ENCODE data around the gene RILPL2.
"Not testable (repeated sequence)": the region's sequence is repeated elsewhere in the genome, so short reads cannot be mapped to it uniquely, and the experiment has no call there.

Gene RILPL2

DNA sequence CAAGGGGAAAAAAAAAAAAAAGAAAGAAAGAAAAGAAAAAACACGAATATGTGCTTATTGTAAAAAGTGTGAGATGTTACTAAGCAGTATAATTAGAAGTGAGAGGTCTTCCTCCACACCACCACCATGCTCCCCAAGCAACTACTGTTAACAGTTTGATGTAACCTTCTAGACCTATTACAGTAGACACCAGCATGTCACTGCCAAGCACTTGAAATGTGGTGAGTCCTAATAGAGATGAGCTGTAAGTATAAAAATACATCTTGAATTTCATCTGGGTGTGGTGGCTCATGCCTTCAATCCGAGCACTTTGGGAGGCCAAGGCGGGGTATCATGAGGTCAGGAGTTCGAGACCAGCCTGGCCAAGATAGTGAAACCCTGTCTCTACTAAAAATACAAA lies 13.4 kb upstream of the RILPL2 start:
- DNase-seq (ENCODE audit: low spot score) = no peak

DNA sequence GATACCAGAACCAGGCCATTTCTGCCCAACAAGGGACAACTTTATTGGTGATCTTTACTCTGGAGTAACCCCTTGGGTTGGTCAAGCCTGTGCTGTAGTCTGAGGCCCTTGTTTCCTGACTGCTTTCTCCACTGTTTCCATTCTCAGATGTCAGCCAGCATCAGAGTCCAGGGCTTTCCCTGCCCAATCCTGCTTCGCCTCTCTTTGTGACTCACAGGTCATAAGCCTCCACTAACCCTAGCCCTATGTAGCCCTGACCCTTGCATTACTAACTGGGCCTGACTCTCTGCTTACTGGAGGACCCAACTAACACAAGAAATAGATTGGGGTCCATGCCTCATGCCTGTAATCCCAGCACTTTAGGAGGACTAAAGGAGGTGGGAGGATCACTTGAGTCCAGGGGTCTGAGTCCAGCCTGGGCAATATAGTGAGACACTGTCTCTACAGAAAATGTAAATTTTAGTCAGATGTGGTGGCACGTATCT lies 12.8 kb upstream of the RILPL2 start:
- DNase-seq (ENCODE audit: low spot score) = no peak

DNA sequence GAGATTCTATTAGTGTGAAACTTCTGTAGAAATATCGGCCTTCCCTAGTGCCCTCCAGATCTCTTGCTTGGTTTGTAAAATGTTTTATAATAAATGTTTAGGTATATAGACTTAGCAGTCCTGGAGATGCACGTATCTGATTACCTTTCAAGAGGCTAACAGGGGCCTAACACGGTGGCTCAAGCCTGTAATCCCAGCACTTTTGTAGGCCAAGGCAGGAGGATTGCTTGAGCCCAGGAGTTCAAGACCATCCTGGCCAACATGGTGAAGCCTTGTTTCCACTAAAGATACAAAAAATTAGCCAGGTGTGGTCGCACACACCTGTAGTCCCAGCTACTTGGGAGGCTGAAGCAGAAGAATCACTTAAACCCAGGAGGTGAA lies 9.8 kb upstream of the RILPL2 start:
- no peak for DNase-seq (ENCODE audit: low spot score)

DNA sequence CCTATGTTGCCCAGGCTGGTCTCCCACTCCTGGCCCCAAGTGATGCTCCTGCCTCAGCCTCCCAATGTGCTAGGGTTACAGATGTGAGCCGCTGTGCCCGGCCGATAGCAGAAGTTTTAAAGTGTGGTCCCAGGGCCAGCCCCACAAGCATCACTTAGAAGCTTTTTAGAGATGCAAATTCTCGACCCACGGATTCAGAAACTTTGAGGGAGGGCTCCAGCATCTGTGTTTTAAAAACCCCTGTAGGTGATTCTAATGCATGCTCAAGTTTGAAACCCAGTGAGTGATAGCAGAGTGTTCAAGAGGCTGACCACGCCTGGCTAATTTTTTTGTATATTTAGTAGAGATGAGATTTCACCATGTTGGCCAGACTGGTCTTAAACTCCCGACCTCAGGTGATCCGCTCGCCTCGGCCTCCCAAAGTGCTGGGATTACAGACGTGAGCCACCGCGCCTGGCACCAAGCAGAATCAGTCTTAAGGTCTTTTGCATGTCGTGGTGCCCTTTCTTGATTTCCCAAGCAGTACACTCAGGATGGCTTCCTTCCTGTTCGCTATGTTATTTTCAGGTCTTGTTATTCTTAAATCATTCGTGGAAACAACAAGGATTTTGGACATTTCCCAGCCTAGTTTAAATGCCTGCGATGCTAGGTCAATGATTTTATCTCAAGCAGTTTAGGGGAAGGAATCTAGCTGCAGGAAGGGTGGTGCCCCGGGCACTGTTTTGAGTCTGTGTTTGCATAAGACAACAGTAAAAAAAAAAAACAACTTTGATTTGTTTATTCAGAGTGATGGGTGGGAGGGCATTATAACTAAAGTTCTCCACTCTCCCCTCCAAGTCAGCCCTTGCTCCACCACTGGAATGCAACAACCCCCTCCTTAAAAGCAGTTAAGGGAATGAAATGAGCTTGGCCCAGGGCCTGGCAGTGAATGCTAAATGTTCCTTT lies 9.2 kb upstream of the RILPL2 start:
- DNase-seq (ENCODE audit: low spot score) = no peak

DNA sequence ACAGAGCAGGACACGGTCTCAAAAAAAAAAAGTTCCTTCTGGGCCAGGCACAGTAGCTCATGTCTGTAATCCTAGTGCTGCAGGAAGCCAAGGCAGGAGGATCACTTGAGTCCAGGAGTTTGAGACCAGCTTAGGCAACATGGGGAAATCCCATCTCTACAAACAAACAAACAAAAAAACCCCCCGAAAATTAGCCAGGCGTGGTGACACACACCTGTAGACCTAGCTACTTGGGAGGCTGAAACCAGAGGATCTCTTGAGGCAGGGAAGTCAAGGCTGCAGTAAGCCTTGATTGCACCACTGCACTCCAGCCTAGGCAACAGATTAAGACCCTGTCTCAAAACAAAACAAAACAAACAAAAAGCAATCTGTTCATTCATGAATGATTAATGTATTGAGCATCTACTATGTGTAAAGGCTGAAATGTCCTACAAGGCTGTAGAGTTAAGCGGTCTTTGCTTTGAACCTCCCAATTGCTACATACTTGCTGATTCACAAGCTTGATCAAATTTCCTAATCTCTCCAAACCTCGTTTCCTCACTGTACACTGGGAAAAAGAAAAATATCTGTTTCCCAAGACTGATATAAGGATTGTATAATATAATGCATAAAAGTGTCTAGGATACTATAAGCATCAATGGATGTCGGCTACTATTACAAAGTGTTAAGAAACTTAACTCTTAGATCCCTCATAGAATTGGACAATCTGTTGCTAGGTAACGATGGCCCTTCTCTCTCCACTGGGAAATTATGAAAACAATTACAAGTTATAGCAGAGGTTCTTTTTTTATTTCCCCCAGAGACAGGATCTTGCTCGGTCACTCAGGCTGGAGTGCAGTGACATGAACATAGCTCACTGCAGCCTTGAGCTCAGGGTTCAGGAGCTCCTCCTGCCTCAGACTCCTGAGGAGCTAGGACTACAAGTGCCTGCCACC lies 7.9 kb upstream of the RILPL2 start:
- no peak for DNase-seq (ENCODE audit: low spot score)

DNA sequence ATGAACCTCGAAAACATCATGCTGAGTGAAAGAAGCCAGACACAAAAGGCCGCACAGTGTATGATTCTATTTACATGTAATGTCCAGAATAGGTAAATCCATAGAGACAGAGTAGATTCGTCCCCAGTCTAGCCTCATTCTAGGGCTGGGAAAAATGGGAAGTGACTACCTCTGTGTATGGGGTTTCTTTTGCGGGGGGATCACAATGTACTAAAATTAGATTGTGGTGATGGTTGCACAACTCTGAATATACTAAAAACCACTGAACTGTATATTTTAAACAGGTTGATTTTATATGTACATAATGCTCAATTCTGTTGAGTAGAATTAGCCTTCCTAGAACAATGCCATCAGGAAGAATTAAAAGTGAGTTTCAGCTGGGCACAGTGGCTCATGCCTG lies 6.3 kb upstream of the RILPL2 start:
- DNase-seq (ENCODE audit: low spot score) = no peak

DNA sequence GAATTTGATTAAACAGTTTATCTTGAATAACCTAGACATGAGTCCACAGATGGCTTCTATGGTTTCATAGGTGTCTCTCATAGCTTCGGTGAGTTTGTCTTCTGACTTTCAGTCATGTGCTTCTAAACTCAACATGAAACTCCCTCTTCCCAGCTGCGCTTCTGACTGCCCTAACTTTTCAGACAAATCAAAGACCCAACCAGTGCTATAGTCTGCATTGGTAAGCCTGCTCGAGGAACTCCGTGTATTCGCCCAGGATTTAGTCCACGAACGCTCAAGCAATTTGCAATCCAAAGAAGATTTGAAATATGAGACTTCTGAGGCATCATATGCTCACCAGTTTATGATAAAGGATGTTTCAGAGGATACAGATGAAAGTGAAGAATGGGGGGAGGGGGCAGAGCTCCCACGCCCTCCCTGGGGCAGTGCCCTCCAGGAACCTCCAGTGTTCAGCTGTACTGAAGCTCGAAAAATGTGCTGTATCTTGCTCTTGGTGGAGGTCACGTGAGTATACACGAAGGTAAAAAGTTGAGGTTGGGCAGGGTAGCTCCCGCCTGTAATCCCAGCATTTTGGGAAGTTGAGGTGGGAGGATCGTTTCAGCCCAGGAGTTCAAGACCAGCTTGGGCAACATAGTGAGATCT lies 5.2 kb upstream of the RILPL2 start:
- DNase-seq (ENCODE audit: low spot score) = no peak

DNA sequence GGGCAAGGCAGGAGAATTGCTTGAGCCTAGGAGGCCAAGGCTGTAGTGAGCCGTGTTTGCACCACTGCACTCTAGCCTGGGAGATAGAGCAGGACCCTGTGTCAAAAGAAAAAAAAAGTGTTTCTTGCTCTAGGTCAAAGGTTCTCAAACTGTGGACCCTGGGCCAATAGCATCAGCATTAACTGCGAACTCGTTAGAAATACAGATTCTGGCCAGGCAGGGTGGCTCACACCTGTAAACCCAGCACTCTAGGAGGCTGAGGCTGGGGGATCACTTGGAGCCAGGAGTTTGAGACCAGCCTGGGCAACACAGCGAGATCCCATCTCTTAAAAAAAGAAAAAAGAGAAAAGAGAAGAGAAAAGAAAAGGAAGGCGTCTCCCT lies 858 bp downstream of the RILPL2 start:
- no peak for DNase-seq (ENCODE audit: low spot score)

DNA sequence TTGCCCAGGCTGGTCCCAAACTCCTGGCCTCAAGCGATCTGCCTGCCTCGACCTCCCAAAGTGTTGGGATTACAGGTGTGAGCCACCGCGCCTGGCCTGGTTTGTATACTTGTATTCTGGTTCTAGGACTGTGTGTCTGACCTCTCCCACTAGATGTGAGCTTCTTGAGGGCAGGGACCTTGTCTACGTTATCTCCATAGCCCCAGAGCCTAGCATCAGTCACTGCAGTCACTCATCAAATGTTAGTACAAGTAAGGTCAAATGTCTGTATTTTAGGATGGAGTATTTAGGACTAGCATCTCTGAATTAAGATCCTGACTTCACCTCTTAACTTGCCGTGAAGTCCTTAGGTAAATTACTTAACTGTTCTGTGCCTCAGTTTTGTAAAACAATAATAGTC lies 2.9 kb downstream of the RILPL2 start:
- DNase-seq (ENCODE audit: low spot score) = no peak

DNA sequence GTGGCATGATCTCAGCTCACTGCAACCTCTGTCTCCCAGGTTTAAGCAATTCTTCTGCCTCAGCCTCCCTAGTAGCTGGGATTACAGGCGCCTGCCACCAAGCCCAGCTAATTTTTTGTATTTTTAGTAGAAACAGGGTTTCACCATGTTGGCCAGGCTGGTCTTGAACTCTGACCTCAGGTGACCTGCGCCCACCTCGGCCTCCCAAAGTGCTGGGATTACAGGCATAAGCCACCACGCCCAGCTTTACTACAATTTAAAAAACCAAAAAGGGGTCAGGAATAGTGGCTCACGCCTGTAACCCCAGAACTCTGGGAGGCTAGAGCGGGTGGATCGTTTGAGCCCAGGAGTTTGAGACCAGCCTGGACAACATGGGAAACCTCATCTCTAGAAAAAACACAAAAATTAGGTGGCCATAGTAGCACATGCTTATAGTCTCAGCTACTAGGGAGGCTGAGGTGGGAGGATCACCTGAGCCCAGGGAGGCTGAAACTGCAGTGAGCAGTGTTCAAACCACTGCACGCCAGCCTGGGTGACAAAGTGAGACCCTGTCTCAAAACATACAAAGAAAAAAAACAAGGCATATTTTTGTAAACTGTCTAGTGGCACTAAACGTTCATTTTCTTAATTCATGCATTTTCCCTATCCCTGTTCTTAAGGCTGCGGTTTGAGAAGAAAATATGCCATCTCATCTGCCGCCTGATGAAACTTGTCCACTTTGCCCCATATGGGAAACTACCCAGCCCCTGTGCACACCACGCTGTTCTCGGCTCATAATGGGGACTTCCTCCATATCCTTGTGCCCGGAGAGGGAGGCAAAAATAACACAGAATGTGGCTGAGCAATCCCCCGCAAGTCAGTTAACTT lies 4.3 kb downstream of the RILPL2 start:
- DNase-seq (ENCODE audit: low spot score) = not testable (repeated sequence)

DNA sequence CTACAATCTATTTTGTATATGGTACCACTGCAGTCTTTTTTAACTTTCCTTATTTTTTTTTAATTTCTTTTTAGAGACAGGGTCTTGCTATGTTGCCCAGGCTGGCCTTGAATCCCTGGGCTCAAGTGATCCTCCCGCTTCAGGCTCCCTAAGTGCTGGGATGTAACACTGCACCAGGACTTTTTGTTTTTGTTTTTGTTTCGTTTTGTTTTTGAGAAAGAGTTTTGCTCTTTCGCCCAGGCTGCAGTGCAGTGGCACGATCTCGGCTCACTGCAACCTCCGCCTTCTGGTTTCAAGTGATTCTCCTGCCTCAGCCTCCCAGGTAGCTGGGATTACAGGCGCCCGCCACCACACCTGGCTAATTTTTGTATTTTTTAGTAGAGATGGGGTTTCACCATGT lies 7.4 kb downstream of the RILPL2 start:
- not testable (repeated sequence) for DNase-seq (ENCODE audit: low spot score)

DNA sequence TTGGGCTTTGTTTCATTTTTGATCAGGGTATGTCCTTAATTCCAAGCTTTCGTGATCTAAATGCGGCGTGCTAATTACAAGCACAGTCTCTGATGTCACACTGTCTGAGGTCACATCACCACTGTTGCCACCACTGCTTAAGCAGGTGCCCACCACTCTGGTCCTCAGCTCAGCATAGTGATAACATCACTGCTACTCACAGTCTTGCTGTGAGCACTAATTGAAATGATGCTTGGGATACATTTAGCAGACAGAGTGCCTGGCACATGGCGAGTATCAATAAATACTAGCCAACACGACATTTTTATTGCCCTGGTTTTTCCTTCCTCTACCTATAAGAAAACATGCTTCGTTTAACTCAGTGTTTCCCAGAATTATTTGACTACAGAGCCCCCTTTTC lies 7.9 kb downstream of the RILPL2 start:
- DNase-seq (ENCODE audit: low spot score) = no peak

DNA sequence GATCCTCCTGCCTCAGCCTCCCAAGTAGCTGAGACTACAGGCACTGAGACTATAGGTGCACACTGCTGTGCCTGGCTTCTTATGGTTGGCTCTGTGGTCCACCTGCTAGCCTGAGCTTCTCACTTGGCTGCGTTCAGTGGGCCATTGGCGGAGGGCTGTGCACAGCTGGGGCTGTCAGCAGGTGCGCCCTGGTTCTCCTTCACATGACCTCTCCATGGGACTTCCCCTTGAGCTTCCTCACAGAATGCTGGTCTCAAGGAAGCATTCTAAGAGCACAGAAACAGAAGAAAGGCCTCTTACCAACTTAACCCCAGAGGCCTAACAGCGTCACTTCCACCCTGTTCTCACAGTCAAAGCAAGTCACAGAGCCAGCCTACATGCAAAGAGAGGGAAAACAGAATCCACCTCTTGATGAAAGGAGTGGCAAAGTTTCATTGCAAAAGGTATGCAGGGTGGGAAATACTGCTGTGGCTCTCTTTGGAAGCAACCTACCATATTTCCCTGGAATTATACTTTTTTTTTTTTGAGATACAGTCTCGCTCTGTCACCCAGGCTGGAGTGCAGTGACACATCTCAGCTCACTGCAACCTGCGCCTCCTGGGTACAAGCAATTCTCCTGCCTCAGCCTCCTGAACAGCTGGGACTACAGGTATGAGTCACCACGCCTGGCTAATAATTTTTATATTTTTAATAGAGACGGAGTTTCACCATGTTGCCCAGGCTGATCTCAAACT lies 9.3 kb downstream of the RILPL2 start:
- no peak for DNase-seq (ENCODE audit: low spot score)

DNA sequence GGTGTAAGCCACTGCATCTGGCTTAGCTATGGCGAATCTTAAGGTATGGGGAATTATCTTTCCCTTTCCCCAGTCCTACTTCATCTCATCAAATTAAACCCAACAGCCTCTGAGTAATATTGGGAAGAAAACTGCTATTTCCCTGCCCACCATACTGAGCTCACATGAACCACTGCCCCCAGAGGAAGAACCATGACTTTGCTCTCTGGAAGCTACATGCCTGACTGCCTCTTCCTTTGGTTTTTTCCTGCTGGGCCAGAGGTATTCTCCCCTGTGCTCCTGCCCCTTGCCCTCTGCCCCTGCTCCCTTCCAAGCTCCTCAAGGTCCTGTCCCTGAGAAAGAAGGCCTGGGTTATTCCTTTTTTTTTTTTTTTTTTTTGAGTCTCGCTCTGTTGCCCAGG lies 15.2 kb downstream of the RILPL2 start:
- DNase-seq (ENCODE audit: low spot score) = no peak

DNA sequence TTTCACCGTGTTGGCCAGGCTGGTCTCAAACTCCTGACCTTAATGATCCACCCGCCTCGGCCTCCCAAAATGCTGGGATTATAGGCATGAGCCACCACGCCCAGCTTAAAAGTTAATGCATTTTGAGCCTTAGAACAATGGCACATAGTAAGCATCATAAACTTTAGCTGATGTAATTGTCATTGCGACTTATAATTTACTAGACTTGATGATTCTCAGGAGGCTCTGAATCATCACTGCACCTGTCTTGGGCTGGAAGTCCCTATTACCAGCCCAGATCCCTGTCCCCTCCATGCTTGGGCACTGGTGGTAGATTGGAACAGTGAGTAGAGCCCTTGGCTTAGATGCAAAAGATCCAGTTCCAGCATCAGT lies 26.5 kb downstream of the RILPL2 start:
- DNase-seq (ENCODE audit: low spot score) = no peak

DNA sequence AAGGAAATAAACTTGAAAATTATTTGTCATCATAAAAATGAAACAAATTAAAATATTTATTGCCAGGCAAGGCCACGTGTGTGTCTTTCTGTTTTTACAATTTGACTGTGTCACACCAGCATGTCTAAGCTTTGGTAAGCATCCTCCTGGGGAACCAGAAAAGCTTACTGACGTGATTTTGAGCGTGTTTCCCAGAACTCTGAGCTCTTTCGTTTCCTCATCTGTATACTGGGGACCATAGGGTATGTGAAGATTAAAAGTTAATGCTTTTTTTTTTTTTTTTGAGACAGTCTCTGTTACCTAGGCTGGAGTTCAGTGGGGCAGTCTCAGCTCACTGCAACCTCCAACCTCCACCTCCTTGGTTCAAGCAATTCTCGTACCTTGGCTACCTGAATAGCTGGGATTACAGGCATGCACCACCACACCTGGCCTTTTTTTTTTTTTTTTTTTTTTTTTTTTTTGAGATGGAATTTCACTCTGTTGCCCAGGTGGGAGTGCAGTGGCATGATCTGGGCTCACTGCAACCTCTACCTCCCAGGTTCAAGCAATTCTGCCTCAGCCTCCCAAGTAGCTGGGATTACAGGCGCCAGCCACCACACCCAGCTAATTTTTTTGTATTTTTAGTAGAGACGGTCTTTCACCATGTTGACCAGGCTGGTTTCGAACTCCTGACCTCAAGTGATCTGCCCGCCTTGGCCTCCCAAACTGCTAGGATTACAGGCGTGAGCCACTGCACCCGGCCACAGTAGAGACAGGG lies 27.0 kb downstream of the RILPL2 start:
- DNase-seq (ENCODE audit: low spot score) = not testable (repeated sequence)

DNA sequence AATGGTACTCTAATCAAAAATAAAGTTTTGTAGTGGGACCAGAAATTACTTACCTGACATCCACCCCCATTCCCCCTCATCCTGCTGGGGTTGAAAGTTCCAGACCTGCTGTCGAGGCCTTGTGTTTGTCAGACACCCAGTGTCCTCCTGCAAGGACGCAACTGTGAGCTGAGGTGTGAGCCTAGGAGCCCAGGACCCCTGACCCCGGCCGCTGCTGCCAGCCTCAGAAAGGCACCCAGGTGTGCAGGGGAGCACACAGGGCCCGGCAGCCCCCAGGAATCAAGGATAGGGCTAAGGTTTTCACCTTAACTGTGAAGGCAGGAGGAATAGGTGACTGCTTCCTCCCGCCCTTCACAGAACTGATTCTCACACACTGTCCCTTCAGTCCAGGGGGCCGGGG lies 27.9 kb downstream of the RILPL2 start:
- not testable (repeated sequence) for DNase-seq (ENCODE audit: low spot score)

DNA sequence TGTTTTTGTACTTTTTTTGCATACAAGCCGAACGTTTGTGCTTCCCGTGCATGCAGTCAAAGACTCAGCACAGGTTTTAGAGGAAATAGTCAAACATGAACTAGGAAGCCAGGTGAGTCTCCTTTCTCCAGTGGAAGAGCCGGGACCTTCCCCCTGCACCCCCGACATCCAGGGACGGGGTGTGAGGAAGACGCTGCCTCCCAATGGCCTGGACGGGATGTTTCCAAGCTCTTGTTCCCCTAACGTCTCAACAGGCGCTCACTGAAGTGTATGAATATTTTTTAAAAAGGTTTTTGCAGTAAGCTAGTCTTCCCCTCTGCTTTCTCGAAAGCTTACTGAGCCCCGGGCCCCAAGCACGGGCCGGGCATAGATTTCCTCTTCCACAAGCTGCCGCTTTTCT lies 28.6 kb downstream of the RILPL2 start:
- DNase-seq (ENCODE audit: low spot score) = not testable (repeated sequence)

DNA sequence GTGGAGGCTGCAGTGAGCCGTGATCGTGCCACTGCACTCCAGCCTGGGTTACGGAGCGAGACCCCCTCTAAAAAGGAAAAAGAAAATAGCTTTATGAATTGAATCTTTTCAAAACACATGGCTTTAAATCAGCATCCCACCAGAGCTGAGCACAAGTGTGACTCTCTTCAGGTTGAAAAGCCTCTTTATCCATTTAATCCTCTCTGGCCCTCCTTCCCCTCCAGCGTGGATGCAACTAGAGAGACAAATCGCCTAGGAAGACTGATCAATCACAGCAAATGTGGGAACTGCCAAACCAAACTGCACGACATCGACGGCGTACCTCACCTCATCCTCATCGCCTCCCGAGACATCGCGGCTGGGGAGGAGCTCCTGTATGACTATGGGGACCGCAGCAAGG lies 29.2 kb downstream of the RILPL2 start:
- not testable (repeated sequence) for DNase-seq (ENCODE audit: low spot score)

DNA sequence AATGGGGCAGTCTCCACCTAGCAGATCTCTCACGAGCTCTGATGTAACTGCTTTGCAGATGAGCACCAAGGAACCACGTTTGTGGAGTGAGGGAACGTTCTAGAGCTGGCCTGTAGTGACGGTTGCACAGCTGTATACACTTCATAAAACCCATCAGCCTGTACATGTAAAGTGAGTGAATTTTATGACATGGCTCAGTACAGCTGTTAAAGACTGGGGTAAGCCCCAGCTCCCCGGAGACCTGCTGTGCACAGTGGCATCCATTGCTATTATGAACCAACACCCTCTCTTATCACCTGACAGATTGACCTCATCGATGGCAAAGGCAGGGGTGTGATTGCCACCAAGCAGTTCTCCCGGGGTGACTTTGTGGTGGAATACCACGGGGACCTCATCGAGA lies 31.9 kb downstream of the RILPL2 start:
- DNase-seq (ENCODE audit: low spot score) = no peak
